Nephron (organoid): Measurements from ENCODE around the gene HSP90AB1.

Experiments used
- H3K27ac Mint-ChIP-seq, 3 experiments: 2 replicates each; pipeline ENCODE4 v1.8.0; 2020; ENCODE audit warnings: mixed read lengths in 3 of 3, mild to moderate bottlenecking in 2 of 3, moderate library complexity in 1 of 3
- H3K27me3 Mint-ChIP-seq: 2 replicates; pipeline ENCODE4 v1.8.0; 2021; ENCODE audit warnings: low read depth, mild to moderate bottlenecking, moderate library complexity, mixed read lengths
- H3K36me3 Mint-ChIP-seq: 2 replicates; pipeline ENCODE4 v1.8.0; 2020; ENCODE audit warnings: low read depth, mixed read lengths
- H3K4me1 Mint-ChIP-seq: 2 replicates; pipeline ENCODE4 v1.8.0; 2020; ENCODE audit warnings: mixed read lengths
- H3K4me3 Mint-ChIP-seq, 3 experiments: 2 replicates each; pipeline ENCODE4 v1.8.0; 2020; ENCODE audit warnings: mild to moderate bottlenecking in 3 of 3, mixed read lengths in 3 of 3, moderate library complexity in 2 of 3
- H3K9me3 Mint-ChIP-seq: 2 replicates; pipeline ENCODE4 v1.8.0; 2020; ENCODE audit warnings: mixed read lengths
- TF ChIP-seq, protein P1 (sequence below), 3 experiments: fragments of 200-600 bp; sonication (generic); IDR thresholded peaks; one replicate each; pipeline ENCODE4 v1.5.0; 2021; ENCODE audit warnings: antibody characterized with exemption in 3 of 3; ENCODE audit not compliant: unreplicated experiment in 3 of 3

Gene HSP90AB1

DNA sequence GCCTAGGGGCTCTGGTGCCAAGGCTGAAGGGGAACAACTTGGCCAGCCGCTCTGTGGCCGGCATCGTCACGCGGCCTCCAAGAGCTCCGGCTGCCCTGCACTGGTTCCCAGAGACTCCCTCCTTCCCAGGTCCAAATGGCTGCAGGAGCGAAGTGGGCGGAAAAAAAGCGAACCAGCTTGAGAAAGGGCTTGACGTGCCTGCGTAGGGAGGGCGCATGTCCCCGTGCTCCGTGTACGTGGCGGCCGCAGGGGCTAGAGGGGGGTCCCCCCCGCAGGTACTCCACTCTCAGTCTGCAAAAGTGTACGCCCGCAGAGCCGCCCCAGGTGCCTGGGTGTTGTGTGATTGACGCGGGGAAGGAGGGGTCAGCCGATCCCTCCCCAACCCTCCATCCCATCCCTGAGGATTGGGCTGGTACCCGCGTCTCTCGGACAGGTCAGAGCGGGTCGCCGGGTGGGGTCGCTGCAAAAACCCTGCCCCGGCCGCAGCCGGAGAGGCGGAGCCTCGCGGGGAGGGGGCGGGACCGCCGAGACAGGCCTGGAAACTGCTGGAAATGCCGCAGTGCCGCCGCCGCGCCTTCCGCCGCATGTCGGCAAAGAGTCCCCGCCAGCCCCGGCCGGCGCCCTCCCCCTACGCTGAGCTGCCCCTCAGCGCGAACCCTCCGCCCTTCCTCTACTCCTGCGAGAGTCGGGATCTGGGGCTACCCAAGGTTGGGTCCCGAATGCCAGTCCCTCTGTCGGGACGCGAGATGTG, 814 bp upstream of the HSP90AB1 start:
- Mint-ChIP-seq H3K4me3 (peak overlapping the region; percentile 98 to 100 (median 99)), H3K27ac (peak overlapping the region; percentile 96 to 99 (median 98)), H3K9me3 (no peaks in the 10 kb centered on the region), H3K36me3 (peaks cover 33% of the 10 kb centered on the region), H3K4me1 (peaks cover 31% of the 10 kb centered on the region), H3K27me3 (peaks cover 10% of the 10 kb centered on the region)
- TF ChIP-seq, protein P1, sequence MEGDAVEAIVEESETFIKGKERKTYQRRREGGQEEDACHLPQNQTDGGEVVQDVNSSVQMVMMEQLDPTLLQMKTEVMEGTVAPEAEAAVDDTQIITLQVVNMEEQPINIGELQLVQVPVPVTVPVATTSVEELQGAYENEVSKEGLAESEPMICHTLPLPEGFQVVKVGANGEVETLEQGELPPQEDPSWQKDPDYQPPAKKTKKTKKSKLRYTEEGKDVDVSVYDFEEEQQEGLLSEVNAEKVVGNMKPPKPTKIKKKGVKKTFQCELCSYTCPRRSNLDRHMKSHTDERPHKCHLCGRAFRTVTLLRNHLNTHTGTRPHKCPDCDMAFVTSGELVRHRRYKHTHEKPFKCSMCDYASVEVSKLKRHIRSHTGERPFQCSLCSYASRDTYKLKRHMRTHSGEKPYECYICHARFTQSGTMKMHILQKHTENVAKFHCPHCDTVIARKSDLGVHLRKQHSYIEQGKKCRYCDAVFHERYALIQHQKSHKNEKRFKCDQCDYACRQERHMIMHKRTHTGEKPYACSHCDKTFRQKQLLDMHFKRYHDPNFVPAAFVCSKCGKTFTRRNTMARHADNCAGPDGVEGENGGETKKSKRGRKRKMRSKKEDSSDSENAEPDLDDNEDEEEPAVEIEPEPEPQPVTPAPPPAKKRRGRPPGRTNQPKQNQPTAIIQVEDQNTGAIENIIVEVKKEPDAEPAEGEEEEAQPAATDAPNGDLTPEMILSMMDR (IDR thresholded peaks at IDR 0.05; ENCODE audit: unreplicated experiment in 3 of 3): peak in 1 of 3 experiments; percentile 37

DNA sequence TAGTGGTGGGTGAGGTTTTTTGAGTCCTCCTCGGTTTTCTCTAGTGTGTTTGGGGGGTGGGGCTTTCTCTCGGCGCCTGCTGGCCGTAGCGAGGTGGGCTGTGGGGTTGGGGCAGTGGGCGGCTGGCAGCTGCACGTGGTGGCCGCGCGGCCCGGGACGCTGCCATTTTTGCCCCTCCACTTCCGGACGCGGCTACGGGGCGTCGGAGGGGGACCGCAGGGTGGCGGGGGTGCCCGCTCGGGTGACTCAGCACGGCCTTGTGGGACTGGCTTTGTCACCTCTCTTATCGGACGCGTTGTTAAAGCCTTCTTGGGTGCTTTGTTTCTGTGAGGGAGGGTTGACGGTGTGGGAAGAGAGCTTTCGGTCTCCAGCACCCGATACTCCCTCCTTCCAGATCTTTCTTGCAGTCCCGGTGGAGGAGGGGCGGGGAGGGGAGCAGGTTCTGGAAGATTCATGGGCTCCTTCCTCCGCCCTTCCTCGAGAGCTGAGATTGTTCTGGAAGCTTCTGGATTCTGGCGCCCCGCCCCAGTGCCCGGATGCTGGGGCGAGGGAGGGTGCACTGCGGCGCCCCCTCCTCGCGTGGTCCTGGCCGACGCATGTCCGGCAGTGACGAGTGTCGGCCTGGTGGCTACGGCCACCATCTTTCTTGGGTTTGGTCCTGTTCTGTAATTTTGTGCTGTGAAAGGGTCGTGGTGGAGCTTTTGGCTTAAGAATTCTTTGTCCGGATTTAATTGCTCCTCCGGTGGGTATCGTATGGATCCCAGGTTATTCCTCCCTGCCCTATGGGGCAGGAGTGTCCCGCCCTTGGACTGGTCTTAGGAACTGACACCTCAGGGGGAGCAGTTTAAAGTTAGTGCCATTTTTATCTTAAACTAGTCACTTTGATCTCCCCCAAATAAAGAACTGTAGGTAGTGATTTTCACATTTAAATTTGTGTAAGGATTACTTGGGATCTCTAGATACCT, 719 bp downstream of the HSP90AB1 start:
- H3K4me3 Mint-ChIP-seq: peak overlapping the region; percentile 98 to 100 (median 99)
- TF ChIP-seq, protein P1 (IDR thresholded peaks at IDR 0.05; ENCODE audit: unreplicated experiment in 3 of 3): no peak
- no peaks in the 10 kb centered on the region for H3K9me3 Mint-ChIP-seq
- peaks cover 48% of the 10 kb centered on the region for H3K36me3 Mint-ChIP-seq
- peaks cover 10% of the 10 kb centered on the region for H3K27me3 Mint-ChIP-seq
- H3K27ac Mint-ChIP-seq: peak overlapping the region; percentile 96 to 99 (median 98)
- H3K4me1 Mint-ChIP-seq: peaks cover 36% of the 10 kb centered on the region

DNA sequence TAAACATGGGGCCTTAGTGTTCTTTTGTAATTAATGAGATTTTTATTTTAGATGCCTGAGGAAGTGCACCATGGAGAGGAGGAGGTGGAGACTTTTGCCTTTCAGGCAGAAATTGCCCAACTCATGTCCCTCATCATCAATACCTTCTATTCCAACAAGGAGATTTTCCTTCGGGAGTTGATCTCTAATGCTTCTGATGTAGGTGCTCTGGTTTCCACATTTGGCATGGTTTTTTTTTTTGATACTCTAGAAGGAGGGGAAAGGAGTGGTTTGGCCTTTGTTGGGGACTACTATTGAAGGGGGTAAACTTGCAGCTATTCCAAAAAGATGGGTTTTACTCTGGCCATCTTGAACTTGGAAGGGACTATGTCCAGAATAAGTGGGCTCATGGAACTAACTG, 1.7 kb downstream of the HSP90AB1 start:
- Mint-ChIP-seq H3K4me3 (peak overlapping the region; percentile 98 to 100 (median 99)), H3K9me3 (no peaks in the 10 kb centered on the region), H3K27ac (peak overlapping the region; percentile 92 to 99 (median 96)), H3K36me3 (peaks cover 58% of the 10 kb centered on the region), H3K27me3 (peaks cover 9% of the 10 kb centered on the region), H3K4me1 (peaks cover 36% of the 10 kb centered on the region)
- TF ChIP-seq, protein P1 (IDR thresholded peaks at IDR 0.05; ENCODE audit: unreplicated experiment in 3 of 3): no peak

DNA sequence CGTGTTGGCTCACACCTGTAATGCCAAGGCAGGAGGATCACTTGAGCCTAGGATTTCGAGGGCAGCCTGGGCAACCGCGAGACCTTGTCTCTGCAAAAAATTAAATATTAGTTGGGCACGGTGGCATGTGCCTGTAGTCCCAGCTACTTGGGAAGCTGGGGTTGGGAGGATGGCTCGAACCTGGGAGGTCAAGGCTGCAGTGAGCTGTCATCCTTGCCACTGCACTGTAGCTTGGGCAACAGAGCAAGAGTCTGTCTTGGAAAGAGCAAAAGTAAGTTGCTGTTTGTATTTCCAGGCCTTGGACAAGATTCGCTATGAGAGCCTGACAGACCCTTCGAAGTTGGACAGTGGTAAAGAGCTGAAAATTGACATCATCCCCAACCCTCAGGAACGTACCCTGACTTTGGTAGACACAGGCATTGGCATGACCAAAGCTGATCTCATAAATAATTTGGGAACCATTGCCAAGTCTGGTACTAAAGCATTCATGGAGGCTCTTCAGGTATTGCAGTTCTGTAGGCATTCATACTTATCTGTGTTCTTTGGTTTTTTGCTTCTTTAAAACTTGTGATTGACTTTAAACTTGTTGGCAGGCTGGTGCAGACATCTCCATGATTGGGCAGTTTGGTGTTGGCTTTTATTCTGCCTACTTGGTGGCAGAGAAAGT, 2.3 kb downstream of the HSP90AB1 start:
- TF ChIP-seq, protein P1 (IDR thresholded peaks at IDR 0.05; ENCODE audit: unreplicated experiment in 3 of 3): no peak
- H3K36me3 Mint-ChIP-seq: peaks cover 64% of the 10 kb centered on the region
- peaks cover 4% of the 10 kb centered on the region for H3K27me3 Mint-ChIP-seq
- peak overlapping the region; percentile 21 to 96 (median 25) for H3K27ac Mint-ChIP-seq
- no peaks in the 10 kb centered on the region for H3K9me3 Mint-ChIP-seq
- H3K4me3 Mint-ChIP-seq: peak overlapping the region; percentile 98 to 100 (median 99)
- H3K4me1 Mint-ChIP-seq: peaks cover 36% of the 10 kb centered on the region

DNA sequence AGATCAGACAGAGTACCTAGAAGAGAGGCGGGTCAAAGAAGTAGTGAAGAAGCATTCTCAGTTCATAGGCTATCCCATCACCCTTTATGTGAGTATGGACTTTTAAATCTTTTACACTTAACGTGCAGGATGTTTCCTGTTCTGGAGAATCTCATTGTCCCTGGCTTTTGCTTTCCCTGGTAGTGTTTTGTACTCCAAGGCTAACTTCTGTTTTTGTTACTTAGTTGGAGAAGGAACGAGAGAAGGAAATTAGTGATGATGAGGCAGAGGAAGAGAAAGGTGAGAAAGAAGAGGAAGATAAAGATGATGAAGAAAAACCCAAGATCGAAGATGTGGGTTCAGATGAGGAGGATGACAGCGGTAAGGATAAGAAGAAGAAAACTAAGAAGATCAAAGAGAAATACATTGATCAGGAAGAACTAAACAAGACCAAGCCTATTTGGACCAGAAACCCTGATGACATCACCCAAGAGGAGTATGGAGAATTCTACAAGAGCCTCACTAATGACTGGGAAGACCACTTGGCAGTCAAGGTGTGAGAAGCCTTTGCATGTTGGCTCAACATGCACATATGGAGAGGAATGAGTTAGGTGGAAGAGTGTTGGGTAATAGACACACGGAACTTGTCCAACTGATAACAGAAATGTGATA, 3.3 kb downstream of the HSP90AB1 start:
- TF ChIP-seq, protein P1 (IDR thresholded peaks at IDR 0.05; ENCODE audit: unreplicated experiment in 3 of 3): no peak
- H3K27me3 Mint-ChIP-seq: peaks cover 4% of the 10 kb centered on the region
- H3K4me3 Mint-ChIP-seq: peak overlapping the region; percentile 7 to 73 (median 9)
- H3K4me1 Mint-ChIP-seq: peaks cover 42% of the 10 kb centered on the region
- H3K36me3 Mint-ChIP-seq: peaks cover 71% of the 10 kb centered on the region
- no peaks in the 10 kb centered on the region for H3K9me3 Mint-ChIP-seq
- no peak overlapping the region for H3K27ac Mint-ChIP-seq
